Measurements from ENCODE around the gene S100PBP. TPM values are rescaled to one million over a fixed set of nuclear protein-coding genes. Genes with fewer than 3 reads are reported as not detected.

Gene S100PBP
- total RNA-seq, 1 donor = 42.0 TPM

- no peak overlapping the region for H3K4me2 ChIP-seq (ENCODE audit: insufficient read depth, low read length)
- H3K4me3 ChIP-seq (ENCODE audit: insufficient read depth, low read length) = no peak overlapping the region
- TF ChIP-seq, protein P1, sequence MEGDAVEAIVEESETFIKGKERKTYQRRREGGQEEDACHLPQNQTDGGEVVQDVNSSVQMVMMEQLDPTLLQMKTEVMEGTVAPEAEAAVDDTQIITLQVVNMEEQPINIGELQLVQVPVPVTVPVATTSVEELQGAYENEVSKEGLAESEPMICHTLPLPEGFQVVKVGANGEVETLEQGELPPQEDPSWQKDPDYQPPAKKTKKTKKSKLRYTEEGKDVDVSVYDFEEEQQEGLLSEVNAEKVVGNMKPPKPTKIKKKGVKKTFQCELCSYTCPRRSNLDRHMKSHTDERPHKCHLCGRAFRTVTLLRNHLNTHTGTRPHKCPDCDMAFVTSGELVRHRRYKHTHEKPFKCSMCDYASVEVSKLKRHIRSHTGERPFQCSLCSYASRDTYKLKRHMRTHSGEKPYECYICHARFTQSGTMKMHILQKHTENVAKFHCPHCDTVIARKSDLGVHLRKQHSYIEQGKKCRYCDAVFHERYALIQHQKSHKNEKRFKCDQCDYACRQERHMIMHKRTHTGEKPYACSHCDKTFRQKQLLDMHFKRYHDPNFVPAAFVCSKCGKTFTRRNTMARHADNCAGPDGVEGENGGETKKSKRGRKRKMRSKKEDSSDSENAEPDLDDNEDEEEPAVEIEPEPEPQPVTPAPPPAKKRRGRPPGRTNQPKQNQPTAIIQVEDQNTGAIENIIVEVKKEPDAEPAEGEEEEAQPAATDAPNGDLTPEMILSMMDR (IDR thresholded peaks at IDR 0.05; ENCODE audit: extremely low read depth, low read depth, low read length) = no peak
- H3K27ac ChIP-seq (ENCODE audit: low read depth, low read length) = no peak overlapping the region
- peaks cover 57% of the 10 kb centered on the region for H3K36me3 ChIP-seq (ENCODE audit: insufficient read depth, low read length)
- H2AFZ ChIP-seq (ENCODE audit: low read length) = no peak overlapping the region
- DNase-seq (ENCODE audit: insufficient read length, low spot score, missing footprints) = no peak
- peaks cover 2% of the 10 kb centered on the region for H4K20me1 ChIP-seq (ENCODE audit: insufficient read depth, low read length)
- H3K4me1 ChIP-seq (ENCODE audit: insufficient read depth, low read length) = peaks cover 4% of the 10 kb centered on the region
- peaks cover 54% of the 10 kb centered on the region for H3K79me2 ChIP-seq (ENCODE audit: insufficient read depth, low read length)
- H3K27me3 ChIP-seq (ENCODE audit: insufficient read depth, low read length) = no peaks in the 10 kb centered on the region
- no peaks in the 10 kb centered on the region for H3K9me3 ChIP-seq (ENCODE audit: low read depth, low read length)
Measured at GRCh38 chr1:32806290-32806689, 11.2 kb upstream of the S100PBP start.

GRCh38 chr1:32806910-32807523, 10.4 kb upstream of the S100PBP start:
- Histone ChIP-seq H3K4me3 (ENCODE audit: insufficient read depth, low read length) (no peak overlapping the region), H3K27me3 (ENCODE audit: insufficient read depth, low read length) (no peaks in the 10 kb centered on the region), H3K79me2 (ENCODE audit: insufficient read depth, low read length) (peaks cover 61% of the 10 kb centered on the region), H3K4me1 (ENCODE audit: insufficient read depth, low read length) (no peaks in the 10 kb centered on the region), H3K27ac (ENCODE audit: low read depth, low read length) (no peak overlapping the region), H3K36me3 (ENCODE audit: insufficient read depth, low read length) (peaks cover 59% of the 10 kb centered on the region), H3K4me2 (ENCODE audit: insufficient read depth, low read length) (no peak overlapping the region), H4K20me1 (ENCODE audit: insufficient read depth, low read length) (peaks cover 2% of the 10 kb centered on the region), H2AFZ (ENCODE audit: low read length) (no peak overlapping the region), H3K9me3 (ENCODE audit: low read depth, low read length) (no peaks in the 10 kb centered on the region)
- TF ChIP-seq, protein P1 (IDR thresholded peaks at IDR 0.05; ENCODE audit: extremely low read depth, low read depth, low read length) = no peak
- DNase-seq (ENCODE audit: insufficient read length, low spot score, missing footprints) = peak; percentile 83

- Histone ChIP-seq H3K4me2 (ENCODE audit: insufficient read depth, low read length) (no peak overlapping the region), H2AFZ (ENCODE audit: low read length) (no peak overlapping the region), H3K27me3 (ENCODE audit: insufficient read depth, low read length) (no peaks in the 10 kb centered on the region), H3K36me3 (ENCODE audit: insufficient read depth, low read length) (peaks cover 50% of the 10 kb centered on the region), H3K27ac (ENCODE audit: low read depth, low read length) (no peak overlapping the region), H4K20me1 (ENCODE audit: insufficient read depth, low read length) (peaks cover 2% of the 10 kb centered on the region), H3K9me3 (ENCODE audit: low read depth, low read length) (no peaks in the 10 kb centered on the region), H3K79me2 (ENCODE audit: insufficient read depth, low read length) (peaks cover 74% of the 10 kb centered on the region), H3K4me3 (ENCODE audit: insufficient read depth, low read length) (no peak overlapping the region), H3K4me1 (ENCODE audit: insufficient read depth, low read length) (no peaks in the 10 kb centered on the region)
- no peak for DNase-seq (ENCODE audit: insufficient read length, low spot score, missing footprints)
- TF ChIP-seq, protein P1 (IDR thresholded peaks at IDR 0.05; ENCODE audit: extremely low read depth, low read depth, low read length) = no peak
Measured at GRCh38 chr1:32808580-32808979, 8.9 kb upstream of the S100PBP start.

DNA sequence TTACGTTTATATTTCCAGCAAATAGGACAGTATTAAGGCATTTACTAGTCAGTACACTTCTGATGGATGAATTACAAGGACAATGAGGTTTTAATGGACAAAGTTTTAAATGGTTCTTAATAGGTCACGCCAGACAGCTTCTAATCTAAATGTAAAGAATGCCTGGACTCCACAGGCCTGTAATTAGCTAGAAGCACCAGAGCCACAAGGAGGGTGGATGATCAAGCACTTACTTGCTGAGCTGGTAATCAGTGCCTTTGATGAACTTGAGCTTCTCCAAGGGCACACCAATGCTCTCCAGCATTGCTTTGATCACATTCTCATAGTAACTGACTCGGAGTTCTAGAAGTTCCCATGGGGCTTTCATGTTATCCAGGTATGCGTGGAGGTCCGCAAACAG, 7.1 kb upstream of the S100PBP start:
- Histone ChIP-seq H3K4me3 (ENCODE audit: insufficient read depth, low read length) (no peak overlapping the region), H3K27me3 (ENCODE audit: insufficient read depth, low read length) (no peaks in the 10 kb centered on the region), H3K36me3 (ENCODE audit: insufficient read depth, low read length) (peaks cover 55% of the 10 kb centered on the region), H4K20me1 (ENCODE audit: insufficient read depth, low read length) (peaks cover 12% of the 10 kb centered on the region), H3K4me1 (ENCODE audit: insufficient read depth, low read length) (peaks cover 9% of the 10 kb centered on the region), H2AFZ (ENCODE audit: low read length) (no peak overlapping the region), H3K9me3 (ENCODE audit: low read depth, low read length) (no peaks in the 10 kb centered on the region), H3K79me2 (ENCODE audit: insufficient read depth, low read length) (peaks cover 91% of the 10 kb centered on the region), H3K4me2 (ENCODE audit: insufficient read depth, low read length) (no peak overlapping the region), H3K27ac (ENCODE audit: low read depth, low read length) (no peak overlapping the region)
- TF ChIP-seq, protein P1 (IDR thresholded peaks at IDR 0.05; ENCODE audit: extremely low read depth, low read depth, low read length) = no peak
- no peak for DNase-seq (ENCODE audit: insufficient read length, low spot score, missing footprints)

All from osteoblast (primary cell).